HCT116 (cell line): Measurements from ENCODE around the gene YBX2. TPM values are rescaled to one million over a fixed set of nuclear protein-coding genes. Genes with fewer than 3 reads are reported as not detected.

ENCODE experiments used
- ATAC-seq: fragments of 200-7000 bp; cut with Tn5 transposase; 2 replicates; pipeline ENCODE4 v1.9.1; 2020; ENCODE audit warnings: mild to moderate bottlenecking, moderate library complexity
- BruUV-seq: library from RNA; stranded (reverse); fragments of 400-500 nt; replicated peaks from 2 replicates; lab custom pipeline; 2021; lab: Mats Ljungman, UMichigan
- CTCF ChIA-PET: fragments of 300-600 bp; sonication (Branson Sonifier 250); formaldehyde crosslinking; loops from one replicate; lab custom pipeline; 2021; ENCODE audit warnings: antibody characterized with exemption; lab: Charles Lee
- POLR2A ChIA-PET: fragments of 300-600, 350-600 bp; sonication (Branson Sonifier 250); formaldehyde crosslinking; loops from one replicate; lab custom pipeline; 2021; ENCODE audit warnings: antibody characterized with exemption; lab: Charles Lee
- RAD21 ChIA-PET, 2 experiments: fragments of 300-600 bp; sonication (Branson Sonifier 250); formaldehyde crosslinking; loops; one replicate each; lab custom pipeline; 2023; ENCODE audit warnings: low total read pairs in 2 of 2; ENCODE audit not compliant: uncharacterized antibody in 2 of 2, unreplicated experiment in 2 of 2, low non-redundant PET in 1 of 2; lab: Charles Lee
- DNase-seq: peaks from one replicate; pipeline ENCODE4 v3.0.0-alpha.2; 2010; ENCODE audit warnings: low read depth, low spot score
- H2AFZ ChIP-seq: fragments of 200-600 bp; shearing (Covaris generic), sonication (generic); 2 replicates; pipeline ENCODE4 v1.6.1; 2017; ENCODE audit warnings: low read depth, mixed run types, mixed read lengths, antibody characterized with exemption, low read length; ENCODE audit not compliant: poor library complexity, severe bottlenecking
- H3K27ac ChIP-seq: 2 replicates; pipeline ENCODE4 v1.5.1; 2012; ENCODE audit warnings: low read depth, low read length
- H3K27me3 ChIP-seq: fragments of 200-600 bp; sonication (generic); 2 replicates; pipeline ENCODE4 v1.6.1; 2016; ENCODE audit warnings: mixed run types, low read length, mixed read lengths; ENCODE audit not compliant: insufficient read depth
- H3K36me3 ChIP-seq, 2 experiments: fragments of 200-500 bp in 1 of 2; fragments of 200-600 bp in 1 of 2; sonication (Bioruptor generic) in 1 of 2; sonication (generic) in 1 of 2; 2 replicates each; pipeline versions ENCODE4 v1.5.1 to v1.6.1; 2014 to 2016; ENCODE audit warnings: low read length in 2 of 2, inconsistent platforms in 1 of 2, mixed read lengths in 1 of 2, mixed run types in 1 of 2; ENCODE audit not compliant: insufficient read depth in 2 of 2, control insufficient read depth in 1 of 2
- H3K4me1 ChIP-seq, 2 experiments: fragments of 200-600 bp in 1 of 2; sonication (generic) in 1 of 2; 2 replicates each; pipeline versions ENCODE4 v1.5.1 to v1.6.1; 2012 to 2017; ENCODE audit warnings: low read length in 2 of 2, inconsistent platforms in 1 of 2, mild to moderate bottlenecking in 1 of 2, mixed read lengths in 1 of 2, mixed run types in 1 of 2, moderate library complexity in 1 of 2; ENCODE audit not compliant: insufficient read depth in 2 of 2, control insufficient read depth in 1 of 2
- H3K4me2 ChIP-seq: fragments of 200-600 bp; sonication (generic); 2 replicates; pipeline ENCODE4 v1.6.1; 2017; ENCODE audit warnings: mixed run types, low read length, mixed read lengths
- H3K4me3 ChIP-seq, 2 experiments: fragments of 200-600 bp in 1 of 2; sonication (generic) in 1 of 2; replicated peaks in 1 of 2; 2 replicates each; pipeline ENCODE4 v1.5.1; 2011 to 2016; ENCODE audit warnings: low read length in 2 of 2, control low read depth in 1 of 2, low read depth in 1 of 2, mild to moderate bottlenecking in 1 of 2, mixed read lengths in 1 of 2, mixed run types in 1 of 2
- H3K79me2 ChIP-seq: fragments of 200-600 bp; sonication (generic); 2 replicates; pipeline ENCODE4 v1.6.1; 2017; ENCODE audit warnings: mild to moderate bottlenecking, mixed run types, low read length, moderate library complexity, mixed read lengths; ENCODE audit not compliant: insufficient read depth
- H3K9ac ChIP-seq: fragments of 200-600 bp; sonication (generic); 2 replicates; pipeline ENCODE4 v1.6.1; 2016; ENCODE audit warnings: low read length, mixed read lengths
- H3K9me2 ChIP-seq: fragments of 200-600 bp; sonication (generic), shearing (Covaris generic); 2 replicates; pipeline ENCODE4 v1.6.1; 2017; ENCODE audit warnings: mixed run types, mild to moderate bottlenecking, moderate library complexity; ENCODE audit not compliant: insufficient read depth
- H3K9me3 ChIP-seq, 2 experiments: fragments of 200-500 bp in 1 of 2; fragments of 200-600 bp in 1 of 2; sonication (Bioruptor generic) in 1 of 2; sonication (generic) in 1 of 2; 2 replicates each; pipeline ENCODE4 v1.6.1; 2014 to 2017; ENCODE audit warnings: low read length in 2 of 2, mixed read lengths in 2 of 2, inconsistent platforms in 1 of 2, low read depth in 1 of 2, mild to moderate bottlenecking in 1 of 2, mixed run types in 1 of 2, moderate library complexity in 1 of 2; ENCODE audit not compliant: control insufficient read depth in 1 of 2, insufficient read depth in 1 of 2
- H4K20me1 ChIP-seq: fragments of 200-600 bp; sonication (generic), shearing (Covaris generic); 2 replicates; pipeline ENCODE4 v1.6.1; 2017; ENCODE audit warnings: mixed run types, mild to moderate bottlenecking, moderate library complexity; ENCODE audit not compliant: insufficient read depth
- CEBPB ChIP-seq: IDR thresholded peaks from 2 replicates; pipeline ENCODE4 v1.6.1; 2012; ENCODE audit warnings: low read depth
- POLR2A ChIP-seq: IDR thresholded peaks from 2 replicates; pipeline ENCODE4 v1.7.0; 2011; ENCODE audit warnings: borderline replicate concordance; ENCODE audit not compliant: insufficient read depth, insufficient read length; ENCODE audit errors: extremely low read depth
- POLR2AphosphoS5 ChIP-seq: IDR thresholded peaks from 2 replicates; pipeline ENCODE4 v1.6.1; 2011; ENCODE audit warnings: mild to moderate bottlenecking, low read depth, low read length, moderate library complexity
- SIN3A ChIP-seq: IDR thresholded peaks from 2 replicates; pipeline ENCODE4 v1.6.1; 2012; ENCODE audit warnings: low read depth
- YY1 ChIP-seq: IDR thresholded peaks from 2 replicates; pipeline ENCODE4 v1.6.1; 2011; ENCODE audit warnings: low read length, low read depth, moderate library complexity, mild to moderate bottlenecking; ENCODE audit not compliant: insufficient replicate concordance; ENCODE audit errors: extremely low read depth
- ZFX ChIP-seq: fragments of 450-650 bp; IDR thresholded peaks from 2 replicates; pipeline ENCODE4 v1.6.1; 2017
- intact Hi-C: fragments of 100-400 bp; cut with micrococcal nuclease; formaldehyde crosslinking; loops from 2 replicates; pipeline ENCODE4 v1.10.0; 2022
- total RNA-seq: library from RNA; stranded (reverse); gene quantifications from one replicate; pipeline ENCODE4 v1.2.1, GENCODE V29; 2021; ENCODE audit not compliant: unreplicated experiment
- TF ChIP-seq, protein P1 (sequence below): IDR thresholded peaks from 2 replicates; pipeline ENCODE4 v1.6.1; 2012
- TF ChIP-seq, protein P2 (sequence below), 3 experiments: fragments of 200-600 bp in 1 of 3; sonication (generic) in 1 of 3; IDR thresholded peaks in 2 of 3; conservative IDR thresholded peaks in 1 of 3; 2 replicates each; pipeline ENCODE4 v1.5.1; 2012 to 2017; ENCODE audit warnings: low read depth in 2 of 3, low read length in 2 of 3, antibody characterized with exemption in 1 of 3, borderline replicate concordance in 1 of 3, control low read depth in 1 of 3, mild to moderate bottlenecking in 1 of 3, mixed read lengths in 1 of 3, mixed run types in 1 of 3, moderate library complexity in 1 of 3; ENCODE audit not compliant: insufficient read depth in 1 of 3
- TF ChIP-seq, protein P3 (sequence below): IDR thresholded peaks from 2 replicates; pipeline ENCODE4 v1.6.1; 2011; ENCODE audit warnings: mild to moderate bottlenecking, low read length, moderate library complexity; ENCODE audit not compliant: insufficient replicate concordance; ENCODE audit errors: extremely low read depth

Gene YBX2
- total RNA-seq, 1 experiment from 2014 or later, result 2.3 TPM

DNA sequence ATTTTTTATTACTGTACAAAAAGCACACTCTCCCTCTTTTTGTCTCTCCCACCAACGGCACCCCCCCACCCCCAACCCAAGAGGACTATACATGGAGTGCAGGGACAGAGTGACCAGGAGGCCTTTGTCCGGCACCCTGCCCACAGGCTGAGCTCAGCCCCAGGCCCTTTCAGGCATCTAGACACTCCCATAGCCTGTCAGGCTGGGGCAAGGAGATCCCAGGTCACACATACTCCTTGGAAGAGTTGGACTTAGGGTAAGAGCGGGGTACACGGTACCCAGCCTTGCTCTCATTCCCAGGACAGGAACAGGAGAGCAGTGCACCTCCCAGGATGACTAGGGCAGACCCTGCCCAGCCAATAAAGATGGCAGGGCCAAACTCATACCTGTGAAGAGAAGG is 34.3 kb downstream of the YBX2 start:
- Histone ChIP-seq H3K79me2 (peaks cover 58% of the 10 kb centered on the region), H4K20me1 (peaks cover 5% of the 10 kb centered on the region; the same call in 1 of the 2 replicates), H3K36me3 (peaks cover 9 to 32% of the 10 kb centered on the region in 2 experiments), H3K4me2 (peak overlapping the region; percentile 90), H3K9me3 (no peaks in the 10 kb centered on the region), H3K4me1 (peaks cover 26 to 48% of the 10 kb centered on the region in 2 experiments), H3K9ac (peak overlapping the region; percentile 99), H3K27ac (peak overlapping the region; percentile 94)
- ChIA-PET POLR2A (interaction anchor here (0.7 to 3.0 kb wide), 6 partner anchors 18 to 396 kb away, joined by 3 to 15 read pairs (median 6); partner anchors contain the start of genes ACADVL, DLG4 and GABARAP), RAD21 (no interaction called here)
- no TSS peak for BruUV-seq
- no peak for ATAC-seq
- intact Hi-C loops, result loop anchor here (10.0 kb wide), 1 partner anchor 175 kb away; the partner anchor contains the start of genes FGF11 and TMEM102
- TF ChIP-seq POLR2AphosphoS5 (0 out of 2 replicates have a peak, but pooled peaks have one; percentile 6), YY1 (no peak)
- TF ChIP-seq, protein P1, sequence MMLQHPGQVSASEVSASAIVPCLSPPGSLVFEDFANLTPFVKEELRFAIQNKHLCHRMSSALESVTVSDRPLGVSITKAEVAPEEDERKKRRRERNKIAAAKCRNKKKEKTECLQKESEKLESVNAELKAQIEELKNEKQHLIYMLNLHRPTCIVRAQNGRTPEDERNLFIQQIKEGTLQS, result no peak
- TF ChIP-seq, all 23 proteins: peak for 1
- Histone ChIP-seq H3K4me3 (peak overlapping the region; percentile 98 to 99), H2AFZ (no peak overlapping the region), H3K27me3 (no peaks in the 10 kb centered on the region), H3K9me2 (no peaks in the 10 kb centered on the region)
- no peak for DNase-seq
- CTCF ChIA-PET, result no interaction called here

DNA sequence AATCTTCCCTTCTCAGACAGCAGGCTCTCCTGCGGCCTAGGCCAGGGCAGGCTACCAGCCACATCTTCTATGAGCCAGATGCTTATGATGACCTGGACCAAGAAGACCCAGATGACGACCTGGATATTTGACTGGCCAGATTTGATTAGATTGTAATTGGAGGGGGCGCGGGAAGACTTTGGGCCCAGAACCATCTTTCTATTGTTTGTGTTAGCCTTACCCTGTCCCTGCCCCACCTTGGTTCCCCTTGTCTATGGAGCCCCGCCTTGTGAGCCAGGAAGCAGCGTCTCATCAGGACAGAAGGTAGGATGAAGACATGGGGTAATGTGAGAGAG is 34.9 kb downstream of the YBX2 start:
- H3K4me1 ChIP-seq, result peaks cover 25 to 44% of the 10 kb centered on the region in 2 experiments
- peak overlapping the region; percentile 36 for H3K9ac ChIP-seq
- H3K36me3 ChIP-seq, result peaks cover 12 to 32% of the 10 kb centered on the region in 2 experiments
- BruUV-seq, result no TSS peak
- ChIA-PET RAD21 (no interaction called here), CTCF (interaction anchor here (0.8 kb wide), 1 partner anchor 37 kb away, joined by 3 read pairs; no protein-coding TSS in a partner anchor), POLR2A (interaction anchor here (0.8 to 3.0 kb wide), 5 partner anchors 17 to 54 kb away, joined by 3 to 15 read pairs (median 5); partner anchors contain the start of genes ACADVL, DLG4 and GABARAP)
- ATAC-seq (no peak), DNase-seq (no peak)
- peak overlapping the region; percentile 4 to 6; a peak in 2 of 4 replicates for H3K4me3 ChIP-seq
- intact Hi-C loops, result no loop called here
- no peak overlapping the region for H2AFZ ChIP-seq
- no peaks in the 10 kb centered on the region for H3K9me2 ChIP-seq
- H3K79me2 ChIP-seq, result peaks cover 64% of the 10 kb centered on the region
- H3K9me3 ChIP-seq, result no peaks in the 10 kb centered on the region
- no peaks in the 10 kb centered on the region for H3K27me3 ChIP-seq
- no peak for TF ChIP-seq ZFX
- TF ChIP-seq, protein P2, sequence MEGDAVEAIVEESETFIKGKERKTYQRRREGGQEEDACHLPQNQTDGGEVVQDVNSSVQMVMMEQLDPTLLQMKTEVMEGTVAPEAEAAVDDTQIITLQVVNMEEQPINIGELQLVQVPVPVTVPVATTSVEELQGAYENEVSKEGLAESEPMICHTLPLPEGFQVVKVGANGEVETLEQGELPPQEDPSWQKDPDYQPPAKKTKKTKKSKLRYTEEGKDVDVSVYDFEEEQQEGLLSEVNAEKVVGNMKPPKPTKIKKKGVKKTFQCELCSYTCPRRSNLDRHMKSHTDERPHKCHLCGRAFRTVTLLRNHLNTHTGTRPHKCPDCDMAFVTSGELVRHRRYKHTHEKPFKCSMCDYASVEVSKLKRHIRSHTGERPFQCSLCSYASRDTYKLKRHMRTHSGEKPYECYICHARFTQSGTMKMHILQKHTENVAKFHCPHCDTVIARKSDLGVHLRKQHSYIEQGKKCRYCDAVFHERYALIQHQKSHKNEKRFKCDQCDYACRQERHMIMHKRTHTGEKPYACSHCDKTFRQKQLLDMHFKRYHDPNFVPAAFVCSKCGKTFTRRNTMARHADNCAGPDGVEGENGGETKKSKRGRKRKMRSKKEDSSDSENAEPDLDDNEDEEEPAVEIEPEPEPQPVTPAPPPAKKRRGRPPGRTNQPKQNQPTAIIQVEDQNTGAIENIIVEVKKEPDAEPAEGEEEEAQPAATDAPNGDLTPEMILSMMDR (IDR thresholded peaks at IDR 0.05 in 2 of 3, conservative IDR thresholded peaks at IDR 0.05 in 1 of 3; ENCODE audit: borderline replicate concordance in 1 of 3, insufficient read depth in 1 of 3, low read depth in 2 of 3, low read length in 2 of 3), result no peak
- TF ChIP-seq, protein P3, sequence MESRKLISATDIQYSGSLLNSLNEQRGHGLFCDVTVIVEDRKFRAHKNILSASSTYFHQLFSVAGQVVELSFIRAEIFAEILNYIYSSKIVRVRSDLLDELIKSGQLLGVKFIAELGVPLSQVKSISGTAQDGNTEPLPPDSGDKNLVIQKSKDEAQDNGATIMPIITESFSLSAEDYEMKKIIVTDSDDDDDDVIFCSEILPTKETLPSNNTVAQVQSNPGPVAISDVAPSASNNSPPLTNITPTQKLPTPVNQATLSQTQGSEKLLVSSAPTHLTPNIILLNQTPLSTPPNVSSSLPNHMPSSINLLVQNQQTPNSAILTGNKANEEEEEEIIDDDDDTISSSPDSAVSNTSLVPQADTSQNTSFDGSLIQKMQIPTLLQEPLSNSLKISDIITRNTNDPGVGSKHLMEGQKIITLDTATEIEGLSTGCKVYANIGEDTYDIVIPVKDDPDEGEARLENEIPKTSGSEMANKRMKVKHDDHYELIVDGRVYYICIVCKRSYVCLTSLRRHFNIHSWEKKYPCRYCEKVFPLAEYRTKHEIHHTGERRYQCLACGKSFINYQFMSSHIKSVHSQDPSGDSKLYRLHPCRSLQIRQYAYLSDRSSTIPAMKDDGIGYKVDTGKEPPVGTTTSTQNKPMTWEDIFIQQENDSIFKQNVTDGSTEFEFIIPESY, result no peak
- TF ChIP-seq POLR2A, result no peak
- TF ChIP-seq CEBPB, result no peak
- TF ChIP-seq SIN3A, result peak; percentile 3; the same call in 1 of the 2 replicates
- H3K4me2 ChIP-seq, result peak overlapping the region; percentile 90
- H3K27ac ChIP-seq, result peak overlapping the region; percentile 94
- peaks cover 5% of the 10 kb centered on the region; the same call in 1 of the 2 replicates for H4K20me1 ChIP-seq
